ENCODE measurements around the gene ETNK2. TPM values are rescaled to one million over a fixed set of nuclear protein-coding genes. Genes with fewer than 3 reads are reported as not detected.

The ETNK2 gene
- total RNA-seq, 1 donor from 2014 or later = 13.5 TPM

Other genes starting within 250 kb of the ETNK2 start
- gene SOX13, start 78.9 kb downstream of the ETNK2 start, total RNA-seq = 85.7 TPM
- gene REN, start 14.3 kb upstream of the ETNK2 start, total RNA-seq = 0.89 TPM
- 1.4 TPM for gene KISS1, start 44.4 kb upstream of the ETNK2 start, total RNA-seq
- 26.0 TPM for gene GOLT1A, start 61.9 kb upstream of the ETNK2 start, total RNA-seq
- 61.5 TPM for gene PLEKHA6, start 207.9 kb upstream of the ETNK2 start, total RNA-seq

Measured in ureter (tissue), 1 donor.